Measurements from ENCODE around the gene WWC1. TPM values are rescaled to one million over a fixed set of nuclear protein-coding genes. Genes with fewer than 3 reads are reported as not detected.

The WWC1 gene
- total and polyA plus RNA-seq, 10 of the 15 experiments (the other 5 are each of a cell fraction or from before 2014, with no cell fraction given) = 0.50 to 7.8 (median 2.5) TPM

GRCh38 chr5:168423478-168423877, 132.0 kb downstream of the WWC1 start:
- ChIA-PET CTCF (no interaction called here), RAD21 (ENCODE audit: unreplicated experiment) (no interaction called here)

GRCh38 chr5:168423971-168424370, 132.5 kb downstream of the WWC1 start:
- no peaks in the 10 kb centered on the region for H3K79me2 ChIP-seq (ENCODE audit: control insufficient read depth, insufficient read depth, low read length)
- no peak overlapping the region for H3K4me2 ChIP-seq (ENCODE audit: control insufficient read depth, insufficient read depth)
- H3K27me3 ChIP-seq (replicated peaks in 1 of 2; ENCODE audit: control insufficient read depth in 2 of 2, insufficient read depth in 2 of 2, low read length in 1 of 2) = no peaks in the 10 kb centered on the region
- FAIRE-seq (no peak), DNase-seq (ENCODE audit: low read depth, low spot score) (no peak), ATAC-seq (no peak)
- no peaks in the 10 kb centered on the region for H3K9me3 ChIP-seq (replicated peaks; ENCODE audit: control insufficient read depth, insufficient read depth, low read length)
- POLR2A ChIA-PET = no interaction called here
- in situ Hi-C loops (cut with MboI) (no loop called here), intact Hi-C loops (cut with micrococcal nuclease; ENCODE audit: unreplicated experiment) (loop anchor here (5.0 kb wide), 1 partner anchor 157 kb away; no protein-coding TSS in a partner anchor)
- H3K4me3 ChIP-seq = no peak overlapping the region
- H2AFZ ChIP-seq (ENCODE audit: control insufficient read depth, low read depth, low read length) = no peak overlapping the region
- WGBS (ENCODE audit: insufficient coverage, insufficient replicate concordance, low lambda C conversion rate, missing lambda C conversion rate) = 76% methylated on average over 4 of the region's 4 CpGs
- CTCF ChIA-PET = no interaction called here
- no peak overlapping the region for H3K9ac ChIP-seq (ENCODE audit: control insufficient read depth, insufficient read depth, low read length)
- no peaks in the 10 kb centered on the region; a peak in 1 of 4 replicates for H3K36me3 ChIP-seq (ENCODE audit: control insufficient read depth in 2 of 2, insufficient read depth in 2 of 2, low read length in 1 of 2)
- RAD21 ChIA-PET (ENCODE audit: unreplicated experiment) = no interaction called here
- no TSS peak for BruUV-seq (replicated peaks)
- SMC1A ChIA-PET (ENCODE audit: uncharacterized antibody, unreplicated experiment) = no interaction called here
- no peaks in the 10 kb centered on the region for H4K20me1 ChIP-seq (ENCODE audit: control insufficient read depth, insufficient read depth)
- H3K27ac ChIP-seq (ENCODE audit: control insufficient read depth, insufficient read depth) = no peak overlapping the region
- TF ChIP-seq SIN3A (IDR thresholded peaks at IDR 0.05; ENCODE audit: low read depth, low read length) = no peak
- TF ChIP-seq TAF1 (IDR thresholded peaks at IDR 0.05; ENCODE audit: borderline replicate concordance, low read depth, low read length) = no peak
- no peak for TF ChIP-seq SP1 (IDR thresholded peaks at IDR 0.05; ENCODE audit: low read depth, low read length)
- no peak for TF ChIP-seq NRF1 (conservative IDR thresholded peaks at IDR 0.05; ENCODE audit: low read depth, low read length)
- no peak for TF ChIP-seq HDGF (IDR thresholded peaks at IDR 0.05)
- TF ChIP-seq MTA3 (IDR thresholded peaks at IDR 0.05; ENCODE audit: borderline replicate concordance, low read length) = no peak
- TF ChIP-seq PML (IDR thresholded peaks at IDR 0.05; ENCODE audit: low read length) = no peak
- no peak for TF ChIP-seq KAT2A (conservative IDR thresholded peaks at IDR 0.05; ENCODE audit: control insufficient read depth, low read depth, low read length)
- no peak for TF ChIP-seq ZNF217 (IDR thresholded peaks at IDR 0.05)
- TF ChIP-seq E2F8 (IDR thresholded peaks at IDR 0.05; ENCODE audit: low read depth, partially characterized antibody) = no peak
- TF ChIP-seq BACH1 (IDR thresholded peaks at IDR 0.05; ENCODE audit: borderline replicate concordance) = no peak
- no peak for TF ChIP-seq SREBF1 (IDR thresholded peaks at IDR 0.05; ENCODE audit: low read length)
- TF ChIP-seq HCFC1 (IDR thresholded peaks at IDR 0.05; ENCODE audit: low read length) = no peak
- TF ChIP-seq SMAD5 (IDR thresholded peaks at IDR 0.05; ENCODE audit: low read depth) = no peak
- no peak for TF ChIP-seq PKNOX1 (IDR thresholded peaks at IDR 0.05)
- H3K4me1 ChIP-seq (ENCODE audit: control insufficient read depth, insufficient read depth, low read length) = no peaks in the 10 kb centered on the region

More at GRCh38 chr5:168423478-168423877, 132.0 kb downstream of the WWC1 start:
- no peaks in the 10 kb centered on the region; a peak in 1 of 4 replicates for H3K36me3 ChIP-seq (ENCODE audit: control insufficient read depth in 2 of 2, insufficient read depth in 2 of 2, low read length in 1 of 2)
- no peaks in the 10 kb centered on the region for H3K79me2 ChIP-seq (ENCODE audit: control insufficient read depth, insufficient read depth, low read length)
- no peak overlapping the region for H3K9ac ChIP-seq (ENCODE audit: control insufficient read depth, insufficient read depth, low read length)
- H3K27ac ChIP-seq (ENCODE audit: control insufficient read depth, insufficient read depth) = no peak overlapping the region
- no peak overlapping the region for H3K4me2 ChIP-seq (ENCODE audit: control insufficient read depth, insufficient read depth)
- H3K9me3 ChIP-seq (replicated peaks; ENCODE audit: control insufficient read depth, insufficient read depth, low read length) = no peaks in the 10 kb centered on the region
- ChIA-PET SMC1A (ENCODE audit: uncharacterized antibody, unreplicated experiment) (no interaction called here), POLR2A (no interaction called here)
- no peak overlapping the region for H2AFZ ChIP-seq (ENCODE audit: control insufficient read depth, low read depth, low read length)
- no peaks in the 10 kb centered on the region for H4K20me1 ChIP-seq (ENCODE audit: control insufficient read depth, insufficient read depth)
- DNase-seq (ENCODE audit: low read depth, low spot score) = no peak
- intact Hi-C loops (cut with micrococcal nuclease; ENCODE audit: unreplicated experiment) (loop anchor here (5.0 kb wide), 1 partner anchor 156 kb away; no protein-coding TSS in a partner anchor), in situ Hi-C loops (cut with MboI) (no loop called here)
- H3K4me3 ChIP-seq = no peak overlapping the region
- WGBS (ENCODE audit: insufficient coverage, insufficient replicate concordance, low lambda C conversion rate, missing lambda C conversion rate) = 78% methylated on average over 8 of the region's 9 CpGs
- no TSS peak for BruUV-seq (replicated peaks)
- H3K4me1 ChIP-seq (ENCODE audit: control insufficient read depth, insufficient read depth, low read length) = no peaks in the 10 kb centered on the region
- H3K27me3 ChIP-seq (replicated peaks in 1 of 2; ENCODE audit: control insufficient read depth in 2 of 2, insufficient read depth in 2 of 2, low read length in 1 of 2) = no peaks in the 10 kb centered on the region
- no peak for TF ChIP-seq NFXL1 (IDR thresholded peaks at IDR 0.05; ENCODE audit: borderline replicate concordance)
- no peak for TF ChIP-seq SUZ12 (IDR thresholded peaks at IDR 0.05; ENCODE audit: unreplicated experiment)
- TF ChIP-seq PAX5 (IDR thresholded peaks at IDR 0.05; ENCODE audit: borderline replicate concordance, low read depth, low read length) = no peak
- ATAC-seq = no peak
- no peak for FAIRE-seq
